B cell (primary cell): ENCODE results near the gene PAH. TPM values are rescaled to one million over a fixed set of nuclear protein-coding genes. Genes with fewer than 3 reads are reported as not detected.

ENCODE experiments used
- ATAC-seq: fragments of 200-7000 bp; cut with Tn5 transposase; one replicate; pipeline ENCODE4 v1.10.0; 2021; ENCODE audit warnings: low read depth, mild to moderate bottlenecking, moderate number of reproducible peaks, moderate library complexity
- CTCF ChIA-PET: fragments of 350-600 bp; sonication (Branson Sonifier 250); formaldehyde crosslinking; loops from one replicate; lab custom pipeline; 2021; ENCODE audit warnings: antibody characterized with exemption, inconsistent platforms; lab: Charles Lee
- POLR2A ChIA-PET: fragments of 350-600 bp; sonication (Branson Sonifier 250); formaldehyde crosslinking; loops from one replicate; lab custom pipeline; 2021; ENCODE audit warnings: antibody characterized with exemption; lab: Charles Lee
- DNase-seq: peaks from one replicate; pipeline ENCODE4 v3.0.0; 2013
- H2AFZ ChIP-seq: 2 replicates; pipeline ENCODE4 v1.6.1; 2012; ENCODE audit warnings: mild to moderate bottlenecking, low read depth, low read length; ENCODE audit not compliant: insufficient read depth, poor library complexity, severe bottlenecking
- H3K27ac ChIP-seq, 2 donors: 1 replicate in 1 of 2; 2 replicates in 1 of 2; pipeline ENCODE4 v1.5.1; 2012 to 2013; ENCODE audit warnings: low read length in 2 of 2, mild to moderate bottlenecking in 2 of 2, moderate library complexity in 1 of 2
- H3K27me3 ChIP-seq, 4 experiments: fragments of 200-600 bp in 1 of 4; sonication (generic) in 1 of 4; replicated peaks in 1 of 4; 1 replicate in 2 of 4; 2 replicates in 2 of 4; pipeline versions ENCODE4 v1.6.1 to v1.7.0; 2013 to 2016; ENCODE audit warnings: low read length in 3 of 4, mild to moderate bottlenecking in 2 of 4, mixed read lengths in 1 of 4, moderate library complexity in 1 of 4; ENCODE audit not compliant: insufficient read depth in 4 of 4, control insufficient read depth in 3 of 4; ENCODE audit errors: control extremely low read depth in 1 of 4
- H3K36me3 ChIP-seq, 2 experiments: replicated peaks in 1 of 2; 1 replicate in 1 of 2; 2 replicates in 1 of 2; pipeline versions ENCODE4 v1.6.1 to v1.7.1; 2013; ENCODE audit warnings: low read length in 1 of 2; ENCODE audit not compliant: insufficient read depth in 2 of 2, control insufficient read depth in 1 of 2; ENCODE audit errors: control extremely low read depth in 1 of 2, extremely low read depth in 1 of 2
- H3K4me1 ChIP-seq, 2 donors: fragments of 200-600 bp in 1 of 2; sonication (generic) in 1 of 2; 1 replicate in 1 of 2; 2 replicates in 1 of 2; pipeline versions ENCODE4 v1.5.1 to v1.6.1; 2013 to 2017; ENCODE audit warnings: low read length in 2 of 2; ENCODE audit not compliant: control insufficient read depth in 2 of 2, insufficient read depth in 2 of 2
- H3K4me2 ChIP-seq: replicated peaks from 2 replicates; pipeline ENCODE3; 2012; ENCODE audit warnings: mild to moderate bottlenecking, low read depth, low read length; ENCODE audit not compliant: poor library complexity, severe bottlenecking
- H3K4me3 ChIP-seq, 5 experiments: fragments of 200-600 bp in 1 of 5; sonication (generic) in 1 of 5; 1 replicate in 3 of 5; 2 replicates in 2 of 5; pipeline versions ENCODE4 v1.5.1 to v1.7.0; 2011 to 2016; ENCODE audit warnings: low read length in 4 of 5, mild to moderate bottlenecking in 4 of 5, low read depth in 2 of 5, control low read depth in 1 of 5, moderate library complexity in 1 of 5; ENCODE audit not compliant: insufficient read depth in 1 of 5; ENCODE audit errors: control extremely low read depth in 1 of 5, extremely low read depth in 1 of 5
- H3K79me2 ChIP-seq: fragments of 200-600 bp; sonication (generic); one replicate; pipeline ENCODE4 v1.6.0; 2016; ENCODE audit warnings: low read length; ENCODE audit not compliant: control insufficient read depth, insufficient read depth
- H3K9ac ChIP-seq: fragments of 200-600 bp; sonication (generic); 2 replicates; pipeline ENCODE4 v1.6.1; 2017; ENCODE audit warnings: mild to moderate bottlenecking, low read length, moderate library complexity
- H3K9me3 ChIP-seq, 3 donors: one replicate each; pipeline versions ENCODE4 v1.6.1 to v1.7.1; 2013; ENCODE audit warnings: low read length in 2 of 3; ENCODE audit not compliant: control insufficient read depth in 2 of 3, insufficient read depth in 1 of 3; ENCODE audit errors: control extremely low read depth in 1 of 3
- H4K20me1 ChIP-seq: 2 replicates; pipeline ENCODE4 v1.6.0; 2012; ENCODE audit warnings: mild to moderate bottlenecking, low read length; ENCODE audit not compliant: insufficient read depth, control insufficient read depth, poor library complexity, severe bottlenecking
- H3K27ac Mint-ChIP-seq: one replicate; pipeline ENCODE4 v1.8.0; 2021; ENCODE audit warnings: mixed read lengths
- H3K27me3 Mint-ChIP-seq: one replicate; pipeline ENCODE4 v1.8.0; 2021; ENCODE audit warnings: mixed read lengths
- H3K4me1 Mint-ChIP-seq: one replicate; pipeline ENCODE4 v1.8.0; 2021; ENCODE audit warnings: mixed read lengths
- H3K4me3 Mint-ChIP-seq: one replicate; pipeline ENCODE4 v1.8.0; 2021; ENCODE audit warnings: mixed read lengths
- H3K9me3 Mint-ChIP-seq: one replicate; pipeline ENCODE4 v1.8.0; 2022; ENCODE audit warnings: mixed read lengths; ENCODE audit not compliant: insufficient read depth
- EZH2 ChIP-seq: IDR thresholded peaks from 2 replicates; pipeline ENCODE4 v1.6.1; 2012; ENCODE audit warnings: borderline replicate concordance, low read depth, mild to moderate bottlenecking, moderate library complexity, low read length; ENCODE audit not compliant: insufficient read depth, poor library complexity, severe bottlenecking
- WGBS: methylation state at CpG from one replicate; pipeline ENCODE4 v1.1.5; 2013; ENCODE audit warnings: missing lambda C conversion rate; ENCODE audit not compliant: insufficient coverage; 5-methylcytosine and 5-hydroxymethylcytosine counted together
- intact Hi-C: fragments of 100-400 bp; cut with micrococcal nuclease; formaldehyde crosslinking; loops from one replicate; pipeline ENCODE4 v1.10.0; 2022
- polyA plus RNA-seq: library from polyadenylated mRNA; depleted of rRNA; stranded (reverse); fragments of >200 nt; gene quantifications from 2 replicates; pipeline ENCODE4 v1.2.3, GENCODE V29; 2012
- total RNA-seq, 2 donors: library from RNA; stranded (reverse); fragments of 120-200 nt in 1 of 2; gene quantifications; 1 replicate in 1 of 2; 2 replicates in 1 of 2; pipeline versions ENCODE4 v1.2.3 to v1.2.4, GENCODE V29; 2013 to 2022
- TF ChIP-seq, protein P1 (sequence below): fragments of 200-600 bp; IDR thresholded peaks from one replicate; pipeline ENCODE4 v1.8.0; 2022; ENCODE audit warnings: antibody characterized with exemption, mild to moderate bottlenecking

Gene PAH
- total and polyA plus RNA-seq, 2 donors (not counting 1 experiment from before 2014, with no cell fraction given): 0.25 TPM; not detected in 1

DNA sequence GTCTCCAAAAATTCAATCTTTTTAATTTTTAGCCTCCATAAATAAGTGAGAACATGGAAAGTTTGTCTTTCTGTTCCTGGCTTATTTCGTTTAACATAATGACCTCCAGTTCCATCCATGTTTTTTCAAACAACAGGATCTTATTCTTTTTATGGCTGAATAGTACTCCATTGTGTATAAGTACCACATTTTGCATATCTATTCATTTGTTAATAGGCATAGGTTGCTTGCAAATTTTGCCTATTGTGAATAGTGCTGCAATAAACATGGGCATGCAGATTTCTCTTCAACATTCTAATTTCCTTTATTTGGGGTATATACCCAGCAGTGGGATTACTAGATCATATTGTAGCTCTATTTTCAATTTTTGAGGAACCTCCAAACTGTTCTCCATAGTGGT is 16.1 kb upstream of the PAH start:
- Mint-ChIP-seq H3K27me3 (peaks cover 49% of the 10 kb centered on the region), H3K4me1 (no peaks in the 10 kb centered on the region), H3K27ac (no peak overlapping the region), H3K4me3 (no peak overlapping the region), H3K9me3 (no peaks in the 10 kb centered on the region)
- Histone ChIP-seq H3K27me3 (peaks cover 0 to 8% (median 4%) of the 10 kb centered on the region in 4 experiments), H3K9me3 (peaks cover 0 to 3% (median 0%) of the 10 kb centered on the region in 3 donors), H4K20me1 (no peaks in the 10 kb centered on the region), H3K9ac (no peak overlapping the region), H3K79me2 (no peaks in the 10 kb centered on the region), H3K4me2 (no peak overlapping the region), H3K27ac (no peak overlapping the region), H3K4me3 (no peak overlapping the region), H2AFZ (no peak overlapping the region), H3K4me1 (no peaks in the 10 kb centered on the region), H3K36me3 (no peaks in the 10 kb centered on the region)
- POLR2A ChIA-PET: no interaction called here
- TF ChIP-seq EZH2: no peak
- TF ChIP-seq, protein P1, sequence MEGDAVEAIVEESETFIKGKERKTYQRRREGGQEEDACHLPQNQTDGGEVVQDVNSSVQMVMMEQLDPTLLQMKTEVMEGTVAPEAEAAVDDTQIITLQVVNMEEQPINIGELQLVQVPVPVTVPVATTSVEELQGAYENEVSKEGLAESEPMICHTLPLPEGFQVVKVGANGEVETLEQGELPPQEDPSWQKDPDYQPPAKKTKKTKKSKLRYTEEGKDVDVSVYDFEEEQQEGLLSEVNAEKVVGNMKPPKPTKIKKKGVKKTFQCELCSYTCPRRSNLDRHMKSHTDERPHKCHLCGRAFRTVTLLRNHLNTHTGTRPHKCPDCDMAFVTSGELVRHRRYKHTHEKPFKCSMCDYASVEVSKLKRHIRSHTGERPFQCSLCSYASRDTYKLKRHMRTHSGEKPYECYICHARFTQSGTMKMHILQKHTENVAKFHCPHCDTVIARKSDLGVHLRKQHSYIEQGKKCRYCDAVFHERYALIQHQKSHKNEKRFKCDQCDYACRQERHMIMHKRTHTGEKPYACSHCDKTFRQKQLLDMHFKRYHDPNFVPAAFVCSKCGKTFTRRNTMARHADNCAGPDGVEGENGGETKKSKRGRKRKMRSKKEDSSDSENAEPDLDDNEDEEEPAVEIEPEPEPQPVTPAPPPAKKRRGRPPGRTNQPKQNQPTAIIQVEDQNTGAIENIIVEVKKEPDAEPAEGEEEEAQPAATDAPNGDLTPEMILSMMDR: no peak
- DNase-seq (no peak), ATAC-seq (no peak)
- CTCF ChIA-PET: no interaction called here
- WGBS: no CpG with 5 or more reads among the region's 1 CpG
- intact Hi-C loops: no loop called here

DNA sequence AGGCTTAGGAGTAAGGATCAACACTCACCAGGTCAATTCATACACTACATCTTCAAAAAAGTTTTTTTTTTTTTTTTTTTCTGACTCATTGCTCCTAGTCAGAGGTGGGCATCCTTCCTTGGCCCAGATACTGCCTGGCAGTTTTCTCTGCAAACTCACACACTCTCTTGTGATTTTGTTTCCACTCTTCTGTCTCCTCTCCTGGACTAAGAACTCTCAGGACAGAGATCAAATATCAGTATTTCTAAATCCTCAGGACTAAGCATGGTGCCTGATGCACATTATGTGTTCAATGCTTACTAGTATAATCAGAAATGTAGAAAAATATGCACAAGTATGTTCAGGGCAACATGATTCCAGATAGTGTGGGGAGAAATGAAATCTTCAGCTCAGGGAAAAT is 10.2 kb upstream of the PAH start:
- POLR2A ChIA-PET: interaction anchor here (0.7 kb wide), 1 partner anchor 175 kb away, joined by 11 read pairs; no protein-coding TSS in a partner anchor

More for the DNA sequence above, 10.2 kb upstream of the PAH start:
- ATAC-seq (no peak), DNase-seq (no peak)
- Histone ChIP-seq H4K20me1 (no peaks in the 10 kb centered on the region), H3K9me3 (peaks cover 0 to 3% (median 0%) of the 10 kb centered on the region in 3 donors), H3K4me2 (no peak overlapping the region), H3K36me3 (no peaks in the 10 kb centered on the region), H3K27me3 (peaks cover 0 to 17% (median 3%) of the 10 kb centered on the region in 4 experiments), H3K79me2 (no peaks in the 10 kb centered on the region), H2AFZ (no peak overlapping the region), H3K4me1 (no peaks in the 10 kb centered on the region), H3K9ac (no peak overlapping the region), H3K27ac (no peak overlapping the region), H3K4me3 (no peak overlapping the region)
- CTCF ChIA-PET: no interaction called here
- Mint-ChIP-seq H3K27me3 (peaks cover 51% of the 10 kb centered on the region), H3K9me3 (no peaks in the 10 kb centered on the region), H3K4me3 (no peak overlapping the region), H3K27ac (no peak overlapping the region), H3K4me1 (no peaks in the 10 kb centered on the region)
- TF ChIP-seq EZH2: no peak
- TF ChIP-seq, protein P1: no peak
- intact Hi-C loops: no loop called here
